T-helper 22 cell (primary cell): Measurements from ENCODE around the gene P2RX3.
"Not testable (repeated sequence)": the region's sequence is repeated elsewhere in the genome, so short reads cannot be mapped to it uniquely, and the experiment has no call there.

Source experiments
- DNase-seq: peaks from one replicate; pipeline ENCODE4 v3.0.0-alpha.2; 2020; ENCODE audit warnings: low read depth

Gene P2RX3

GRCh38 chr11:57338142-57338541, at the start of gene P2RX3:
TSS of gene P2RX3 (plus strand) at chr11:57338352. CDS start at chr11:57338551, 199 bp downstream.
- DNase-seq: no peak

- DNase-seq: no peak
Measured at GRCh38 chr11:57288771-57289579, 49.2 kb upstream of the P2RX3 start.

GRCh38 chr11:57290288-57290687, 47.9 kb upstream of the P2RX3 start:
- no peak for DNase-seq

GRCh38 chr11:57294225-57295131, 43.7 kb upstream of the P2RX3 start:
- DNase-seq: no peak

- not testable (repeated sequence) for DNase-seq
Measured at GRCh38 chr11:57296205-57296604, 41.9 kb upstream of the P2RX3 start.

- DNase-seq: no peak
Measured at GRCh38 chr11:57297221-57297620, 40.9 kb upstream of the P2RX3 start.

GRCh38 chr11:57299150-57299737, 38.9 kb upstream of the P2RX3 start:
- DNase-seq: no peak

GRCh38 chr11:57300785-57301184, 37.4 kb upstream of the P2RX3 start:
- no peak for DNase-seq

- no peak for DNase-seq
Measured at GRCh38 chr11:57301711-57302423, 36.3 kb upstream of the P2RX3 start.

GRCh38 chr11:57302489-57302888, 35.7 kb upstream of the P2RX3 start:
- DNase-seq: no peak

- DNase-seq: no peak
Measured at GRCh38 chr11:57303280-57303989, 34.7 kb upstream of the P2RX3 start.

- DNase-seq: no peak
Measured at GRCh38 chr11:57303990-57304579, 34.1 kb upstream of the P2RX3 start.

- DNase-seq: no peak
Measured at GRCh38 chr11:57305523-57305922, 32.6 kb upstream of the P2RX3 start.

- no peak for DNase-seq
Measured at GRCh38 chr11:57306161-57306876, 31.8 kb upstream of the P2RX3 start.

- no peak for DNase-seq
Measured at GRCh38 chr11:57306940-57307565, 31.1 kb upstream of the P2RX3 start.

- DNase-seq: no peak
Measured at GRCh38 chr11:57307666-57308270, 30.4 kb upstream of the P2RX3 start.

GRCh38 chr11:57308426-57309060, 29.6 kb upstream of the P2RX3 start:
- no peak for DNase-seq

- no peak for DNase-seq
Measured at GRCh38 chr11:57309106-57310059, 28.8 kb upstream of the P2RX3 start.
